Cardiac muscle cell (in vitro differentiated cells and primary cell): ENCODE results near the gene NDUFAB1. TPM values are rescaled to one million over a fixed set of nuclear protein-coding genes. Genes with fewer than 3 reads are reported as not detected.

Experiments used
- DNase-seq, 2 donors: peaks; one replicate each; pipeline versions ENCODE4 v3.0.0 to v3.0.0-alpha.2; 2010 to 2017; ENCODE audit warnings: low read depth in 1 of 2, low spot score in 1 of 2
- H3K27ac ChIP-seq: fragments of 200-600 bp; sonication (generic); 2 replicates; pipeline ENCODE4 v1.5.1; 2016
- H3K27me3 ChIP-seq: fragments of 200-600 bp; sonication (generic); 2 replicates; pipeline ENCODE4 v1.6.0; 2016; ENCODE audit warnings: control low read depth
- H3K36me3 ChIP-seq: fragments of 200-600 bp; sonication (generic); 2 replicates; pipeline ENCODE4 v1.5.1; 2016; ENCODE audit warnings: control low read depth
- H3K4me1 ChIP-seq: fragments of 200-600 bp; sonication (generic); 2 replicates; pipeline ENCODE4 v1.8.1; 2017; ENCODE audit warnings: low read depth, mild to moderate bottlenecking, mixed run types
- H3K4me3 ChIP-seq: fragments of 200-600 bp; sonication (generic); 2 replicates; pipeline ENCODE4 v1.5.1; 2016; ENCODE audit warnings: mild to moderate bottlenecking
- H3K9me3 ChIP-seq: fragments of 200-600 bp; sonication (generic); 2 replicates; pipeline ENCODE4 v1.5.1; 2017; ENCODE audit warnings: low read depth, mild to moderate bottlenecking, control low read depth
- polyA plus RNA-seq: library from polyadenylated mRNA; unstranded; fragments of >200 nt; fragmentation: Nextera tagmentation; extraction: Ambion mirVana; gene quantifications from 2 replicates; pipeline ENCODE4 v1.2.1, GENCODE V29; 2016
- total RNA-seq: library from RNA; depleted of rRNA; stranded (reverse); fragments of >200 nt; gene quantifications from 2 replicates; pipeline ENCODE4 v1.2.3, GENCODE V29; 2016
- TF ChIP-seq, protein P1 (sequence below): IDR thresholded peaks from 2 replicates; pipeline ENCODE4 v1.5.1; 2012; ENCODE audit warnings: low read depth, mild to moderate bottlenecking, low read length

Gene NDUFAB1
- total and polyA plus RNA-seq, 2 experiments from 2014 or later, result 108 to 431 TPM

GRCh38 chr16:23580391-23580790 is 15.7 kb downstream of the NDUFAB1 start:
- Histone ChIP-seq H3K36me3 (peaks cover 28% of the 10 kb centered on the region), H3K4me1 (no peaks in the 10 kb centered on the region), H3K9me3 (no peaks in the 10 kb centered on the region), H3K27ac (no peak overlapping the region), H3K4me3 (no peak overlapping the region), H3K27me3 (no peaks in the 10 kb centered on the region)
- TF ChIP-seq, protein P1, sequence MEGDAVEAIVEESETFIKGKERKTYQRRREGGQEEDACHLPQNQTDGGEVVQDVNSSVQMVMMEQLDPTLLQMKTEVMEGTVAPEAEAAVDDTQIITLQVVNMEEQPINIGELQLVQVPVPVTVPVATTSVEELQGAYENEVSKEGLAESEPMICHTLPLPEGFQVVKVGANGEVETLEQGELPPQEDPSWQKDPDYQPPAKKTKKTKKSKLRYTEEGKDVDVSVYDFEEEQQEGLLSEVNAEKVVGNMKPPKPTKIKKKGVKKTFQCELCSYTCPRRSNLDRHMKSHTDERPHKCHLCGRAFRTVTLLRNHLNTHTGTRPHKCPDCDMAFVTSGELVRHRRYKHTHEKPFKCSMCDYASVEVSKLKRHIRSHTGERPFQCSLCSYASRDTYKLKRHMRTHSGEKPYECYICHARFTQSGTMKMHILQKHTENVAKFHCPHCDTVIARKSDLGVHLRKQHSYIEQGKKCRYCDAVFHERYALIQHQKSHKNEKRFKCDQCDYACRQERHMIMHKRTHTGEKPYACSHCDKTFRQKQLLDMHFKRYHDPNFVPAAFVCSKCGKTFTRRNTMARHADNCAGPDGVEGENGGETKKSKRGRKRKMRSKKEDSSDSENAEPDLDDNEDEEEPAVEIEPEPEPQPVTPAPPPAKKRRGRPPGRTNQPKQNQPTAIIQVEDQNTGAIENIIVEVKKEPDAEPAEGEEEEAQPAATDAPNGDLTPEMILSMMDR, result no peak
- no peak for DNase-seq

DNA sequence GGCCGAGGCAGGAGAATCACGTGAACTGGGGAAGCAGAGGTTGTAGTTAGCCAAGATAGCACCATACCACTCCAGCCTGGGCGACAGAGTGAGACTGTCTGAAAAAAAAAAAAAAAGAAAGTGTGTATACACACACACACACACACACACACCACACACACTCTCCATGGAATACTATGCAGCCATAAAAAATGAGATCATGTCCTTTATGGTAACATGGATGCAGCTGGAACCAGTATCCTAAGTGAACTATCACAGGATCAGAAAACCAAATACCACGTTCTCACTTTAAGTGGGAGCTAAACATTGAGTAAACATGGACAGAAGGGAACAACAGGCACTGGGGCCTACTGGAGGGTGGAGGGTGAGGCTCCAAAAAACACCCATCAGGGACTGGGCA is 16.7 kb downstream of the NDUFAB1 start:
- TF ChIP-seq, protein P1, result no peak
- no peak overlapping the region for H3K27ac ChIP-seq
- H3K27me3 ChIP-seq, result no peaks in the 10 kb centered on the region
- H3K4me3 ChIP-seq, result no peak overlapping the region
- H3K9me3 ChIP-seq, result no peaks in the 10 kb centered on the region
- DNase-seq, result no peak
- H3K4me1 ChIP-seq, result no peaks in the 10 kb centered on the region
- H3K36me3 ChIP-seq, result peaks cover 18% of the 10 kb centered on the region

- TF ChIP-seq, protein P1, result no peak
- H3K4me1 ChIP-seq, result no peaks in the 10 kb centered on the region
- DNase-seq, result peak in 1 of 2 donors; percentile 67
- no peak overlapping the region for H3K4me3 ChIP-seq
- no peaks in the 10 kb centered on the region for H3K9me3 ChIP-seq
- peak overlapping the region; percentile 60 for H3K27ac ChIP-seq
- H3K36me3 ChIP-seq, result peaks cover 19% of the 10 kb centered on the region
- H3K27me3 ChIP-seq, result no peaks in the 10 kb centered on the region
Observed at GRCh38 chr16:23578101-23578830, 17.9 kb downstream of the NDUFAB1 start.

- TF ChIP-seq, protein P1, result no peak
- Histone ChIP-seq H3K4me1 (no peaks in the 10 kb centered on the region), H3K4me3 (no peak overlapping the region), H3K27me3 (no peaks in the 10 kb centered on the region), H3K36me3 (peaks cover 22% of the 10 kb centered on the region), H3K27ac (peak overlapping the region; percentile 60), H3K9me3 (no peaks in the 10 kb centered on the region)
- no peak for DNase-seq
Observed at GRCh38 chr16:23577493-23577892, 18.6 kb downstream of the NDUFAB1 start.

GRCh38 chr16:23575834-23576233 is 20.3 kb downstream of the NDUFAB1 start:
- TF ChIP-seq, protein P1, result no peak
- Histone ChIP-seq H3K4me1 (no peaks in the 10 kb centered on the region), H3K9me3 (no peaks in the 10 kb centered on the region), H3K27me3 (no peaks in the 10 kb centered on the region), H3K27ac (no peak overlapping the region), H3K36me3 (peaks cover 28% of the 10 kb centered on the region), H3K4me3 (no peak overlapping the region)
- no peak for DNase-seq
